PC-3 (cell line): ENCODE measurements around the gene ADAM12. TPM values are rescaled to one million over a fixed set of nuclear protein-coding genes. Genes with fewer than 3 reads are reported as not detected.

ENCODE experiments used
- ATAC-seq: fragments of 200-7000 bp; cut with Tn5 transposase; 2 replicates; pipeline ENCODE4 v1.9.1; 2020; ENCODE audit warnings: mild to moderate bottlenecking, moderate library complexity
- BruUV-seq: library from RNA; stranded (reverse); fragments of 400-500 nt; replicated peaks from 2 replicates; lab custom pipeline; 2021; lab: Mats Ljungman, UMichigan
- CTCF ChIA-PET: fragments of 300-600 bp; sonication (Branson Sonifier 250); formaldehyde crosslinking; loops from one replicate; lab custom pipeline; 2022; ENCODE audit warnings: antibody characterized with exemption; lab: Charles Lee
- POLR2A ChIA-PET: fragments of 300-600 bp; sonication (Branson Sonifier 250); formaldehyde crosslinking; loops from one replicate; lab custom pipeline; 2022; ENCODE audit warnings: antibody characterized with exemption; ENCODE audit not compliant: unreplicated experiment; lab: Charles Lee
- DNase-seq: peaks from one replicate; pipeline ENCODE4 v3.0.0-alpha.2; 2015
- H2AFZ ChIP-seq: fragments of 300-600 bp; sonication (generic); 2 replicates; pipeline ENCODE4 v1.6.0; 2016; ENCODE audit warnings: antibody characterized with exemption, low read length
- H3F3A ChIP-seq: fragments of 300-600 bp; sonication (generic); one replicate; pipeline ENCODE4 v1.6.0; 2017; ENCODE audit warnings: antibody characterized with exemption, low read length, control low read depth, mild to moderate bottlenecking; ENCODE audit not compliant: unreplicated experiment
- H3K27ac ChIP-seq: fragments of 300-600 bp; sonication (generic); 2 replicates; pipeline ENCODE4 v1.5.1; 2016; ENCODE audit warnings: mild to moderate bottlenecking, low read length
- H3K27me3 ChIP-seq: fragments of 300-600 bp; sonication (generic); 2 replicates; pipeline ENCODE4 v1.6.1; 2016; ENCODE audit warnings: low read length, mixed read lengths
- H3K36me3 ChIP-seq: fragments of 300-600 bp; sonication (generic); 2 replicates; pipeline ENCODE4 v1.6.1; 2016; ENCODE audit warnings: low read depth, mixed run types, low read length, mixed read lengths
- H3K4me1 ChIP-seq: fragments of 300-600 bp; sonication (generic); 2 replicates; pipeline ENCODE4 v1.5.1; 2016; ENCODE audit warnings: low read length; ENCODE audit not compliant: insufficient read depth
- H3K4me2 ChIP-seq: fragments of 300-600 bp; sonication (generic); 2 replicates; pipeline ENCODE4 v1.6.0; 2016; ENCODE audit warnings: low read length
- H3K4me3 ChIP-seq: fragments of 300-600 bp; sonication (generic); 2 replicates; pipeline ENCODE4 v1.5.1; 2016; ENCODE audit warnings: mild to moderate bottlenecking, low read length, mixed read lengths
- H3K79me2 ChIP-seq: fragments of 300-600 bp; sonication (generic); 2 replicates; pipeline ENCODE4 v1.6.1; 2017; ENCODE audit warnings: low read length, mixed read lengths
- H3K9ac ChIP-seq: fragments of 300-600 bp; sonication (generic); 2 replicates; pipeline ENCODE4 v1.6.0; 2016; ENCODE audit warnings: mild to moderate bottlenecking, low read length
- H3K9me2 ChIP-seq: fragments of 300-600 bp; sonication (generic); replicated peaks from 2 replicates; pipeline ENCODE4 v1.6.1; 2016; ENCODE audit warnings: mixed run types, low read length, mixed read lengths
- H3K9me3 ChIP-seq: fragments of 300-600 bp; sonication (generic); 2 replicates; pipeline ENCODE4 v1.6.1; 2016; ENCODE audit warnings: low read length, mixed read lengths
- H4K20me1 ChIP-seq: fragments of 300-600 bp; sonication (generic); 2 replicates; pipeline ENCODE4 v1.6.1; 2016; ENCODE audit warnings: low read length, mixed read lengths
- EZH2 ChIP-seq: fragments of 300-600 bp; sonication (generic); IDR thresholded peaks from one replicate; pipeline ENCODE4 v1.6.1; 2017; ENCODE audit warnings: antibody characterized with exemption, mild to moderate bottlenecking, low read length; ENCODE audit not compliant: unreplicated experiment
- EZH2phosphoT487 ChIP-seq: fragments of 300-600 bp; sonication (generic); IDR thresholded peaks from 2 replicates; pipeline ENCODE4 v1.6.1; 2018; ENCODE audit warnings: mild to moderate bottlenecking, antibody characterized with exemption, low read length, borderline replicate concordance
- intact Hi-C: fragments of 100-400 bp; cut with micrococcal nuclease; formaldehyde crosslinking; loops from 2 replicates; pipeline ENCODE4 v1.9.0; 2023
- total RNA-seq: library from RNA; depleted of rRNA; stranded (reverse); fragments of >200 nt; gene quantifications from 2 replicates; pipeline ENCODE4 v1.2.3, GENCODE V29; 2014
- TF ChIP-seq, protein P1 (sequence below): fragments of 300-600 bp; sonication (generic); conservative IDR thresholded peaks from 2 replicates; pipeline ENCODE4 v1.5.1; 2017; ENCODE audit warnings: antibody characterized with exemption, low read depth, mild to moderate bottlenecking, low read length

Gene ADAM12
- total RNA-seq, 1 experiment from 2014 or later: 3.4 TPM

DNA sequence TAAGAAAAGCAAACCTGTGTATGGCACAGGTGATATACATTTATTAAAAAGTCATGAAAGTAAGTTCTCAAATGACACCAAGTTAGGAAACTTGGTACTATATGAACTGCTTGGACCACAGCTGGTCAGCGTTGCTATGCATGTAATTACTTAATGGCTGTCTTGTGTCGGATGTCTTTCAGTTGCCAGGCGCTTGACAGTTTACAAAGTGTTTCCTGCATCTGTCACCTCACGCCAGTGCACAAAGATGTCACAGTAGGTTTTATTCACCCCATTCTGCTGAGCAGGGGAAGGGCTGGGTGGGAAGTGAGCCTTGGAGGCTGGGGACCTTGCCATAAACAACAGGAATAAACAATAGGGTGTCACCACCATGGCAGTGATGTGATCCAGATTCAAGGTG lies 35.8 kb downstream of the ADAM12 start:
- no peaks in the 10 kb centered on the region for H3K79me2 ChIP-seq
- ATAC-seq (no peak), DNase-seq (no peak)
- H3K9me2 ChIP-seq: no peaks in the 10 kb centered on the region
- no peaks in the 10 kb centered on the region for H3K9me3 ChIP-seq
- no peaks in the 10 kb centered on the region for H4K20me1 ChIP-seq
- no peaks in the 10 kb centered on the region for H3K27me3 ChIP-seq
- POLR2A ChIA-PET: no interaction called here
- no peak for TF ChIP-seq EZH2
- TF ChIP-seq, protein P1, sequence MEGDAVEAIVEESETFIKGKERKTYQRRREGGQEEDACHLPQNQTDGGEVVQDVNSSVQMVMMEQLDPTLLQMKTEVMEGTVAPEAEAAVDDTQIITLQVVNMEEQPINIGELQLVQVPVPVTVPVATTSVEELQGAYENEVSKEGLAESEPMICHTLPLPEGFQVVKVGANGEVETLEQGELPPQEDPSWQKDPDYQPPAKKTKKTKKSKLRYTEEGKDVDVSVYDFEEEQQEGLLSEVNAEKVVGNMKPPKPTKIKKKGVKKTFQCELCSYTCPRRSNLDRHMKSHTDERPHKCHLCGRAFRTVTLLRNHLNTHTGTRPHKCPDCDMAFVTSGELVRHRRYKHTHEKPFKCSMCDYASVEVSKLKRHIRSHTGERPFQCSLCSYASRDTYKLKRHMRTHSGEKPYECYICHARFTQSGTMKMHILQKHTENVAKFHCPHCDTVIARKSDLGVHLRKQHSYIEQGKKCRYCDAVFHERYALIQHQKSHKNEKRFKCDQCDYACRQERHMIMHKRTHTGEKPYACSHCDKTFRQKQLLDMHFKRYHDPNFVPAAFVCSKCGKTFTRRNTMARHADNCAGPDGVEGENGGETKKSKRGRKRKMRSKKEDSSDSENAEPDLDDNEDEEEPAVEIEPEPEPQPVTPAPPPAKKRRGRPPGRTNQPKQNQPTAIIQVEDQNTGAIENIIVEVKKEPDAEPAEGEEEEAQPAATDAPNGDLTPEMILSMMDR: no peak
- TF ChIP-seq EZH2phosphoT487: no peak
- H3K4me3 ChIP-seq: no peak overlapping the region
- no peak overlapping the region for H2AFZ ChIP-seq
- H3K9ac ChIP-seq: no peak overlapping the region
- H3K36me3 ChIP-seq: no peaks in the 10 kb centered on the region
- H3K4me2 ChIP-seq: no peak overlapping the region
- H3K4me1 ChIP-seq: peaks cover 14% of the 10 kb centered on the region
- intact Hi-C loops: no loop called here
- H3F3A ChIP-seq: no peaks in the 10 kb centered on the region
- H3K27ac ChIP-seq: no peak overlapping the region
- CTCF ChIA-PET: no interaction called here
- no TSS peak for BruUV-seq

DNA sequence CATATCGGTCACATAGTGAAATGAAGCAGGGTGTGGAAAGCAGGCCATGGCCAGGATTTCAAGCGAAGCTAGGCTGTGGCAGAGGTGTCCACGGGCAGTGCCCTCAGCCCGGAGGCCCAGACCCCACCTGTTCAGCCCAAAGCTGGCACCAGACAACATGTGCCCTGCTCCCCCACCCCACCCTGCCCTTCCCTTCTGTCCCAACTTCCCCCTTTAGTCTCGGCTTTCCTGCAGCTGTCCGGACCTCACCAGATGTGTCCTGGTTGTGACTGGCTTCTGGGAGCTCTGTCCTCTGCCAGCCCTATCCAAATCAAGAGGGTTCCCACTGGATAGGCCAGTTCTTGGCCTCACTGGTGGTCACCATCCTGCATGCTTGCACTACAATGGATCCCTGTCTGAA lies 37.3 kb downstream of the ADAM12 start:
- no peaks in the 10 kb centered on the region for H3F3A ChIP-seq
- H3K27me3 ChIP-seq: no peaks in the 10 kb centered on the region
- no peak overlapping the region for H2AFZ ChIP-seq
- POLR2A ChIA-PET: no interaction called here
- CTCF ChIA-PET: no interaction called here
- ATAC-seq (no peak), DNase-seq (no peak)
- no peak overlapping the region for H3K27ac ChIP-seq
- intact Hi-C loops: no loop called here
- TF ChIP-seq, protein P1: no peak
- TF ChIP-seq EZH2 (no peak), EZH2phosphoT487 (no peak)
- H3K4me1 ChIP-seq: peaks cover 14% of the 10 kb centered on the region
- no peaks in the 10 kb centered on the region for H3K36me3 ChIP-seq
- no peak overlapping the region for H3K4me3 ChIP-seq
- no peaks in the 10 kb centered on the region for H3K79me2 ChIP-seq
- no TSS peak for BruUV-seq
- H3K9me2 ChIP-seq: no peaks in the 10 kb centered on the region
- H4K20me1 ChIP-seq: no peaks in the 10 kb centered on the region
- no peak overlapping the region for H3K4me2 ChIP-seq
- H3K9me3 ChIP-seq: no peaks in the 10 kb centered on the region
- no peak overlapping the region for H3K9ac ChIP-seq

DNA sequence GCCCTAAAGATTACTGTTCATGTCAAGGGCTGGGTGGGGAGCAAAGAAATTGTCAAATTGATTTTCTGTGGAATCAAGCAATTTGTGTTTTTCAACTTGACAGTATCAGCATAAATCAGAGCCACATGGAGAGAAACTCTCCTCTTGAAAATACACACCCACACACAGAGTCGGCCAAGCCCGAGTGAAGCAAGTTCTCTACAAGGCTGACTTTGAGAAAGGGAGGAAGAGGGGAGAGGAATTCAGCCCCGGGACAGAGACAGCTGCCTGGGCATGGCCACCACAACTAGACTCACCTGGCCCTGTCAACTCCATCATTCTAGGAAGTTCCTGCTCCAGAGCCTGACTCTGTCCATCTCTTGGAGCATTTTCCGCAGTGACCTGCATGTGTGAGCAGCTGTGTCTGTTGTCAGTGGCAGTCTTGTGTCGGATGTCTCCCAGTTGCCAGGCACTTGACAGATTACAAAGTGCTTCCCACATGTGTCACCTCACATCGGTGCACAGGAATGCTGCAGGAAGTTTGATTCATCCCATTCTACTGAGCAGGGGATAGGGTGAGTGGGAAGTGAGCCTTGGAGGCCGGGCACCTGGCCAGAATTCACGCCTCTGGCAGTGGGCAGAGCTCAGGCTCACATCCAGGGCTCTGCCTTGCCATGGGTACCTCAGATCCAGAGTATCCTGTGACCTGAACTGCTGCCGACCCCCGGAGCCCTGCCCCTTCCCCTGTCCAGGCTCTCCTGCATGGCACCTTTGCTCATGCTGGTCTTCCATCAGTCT lies 37.9 kb downstream of the ADAM12 start:
- ChIA-PET POLR2A (no interaction called here), CTCF (no interaction called here)
- no peaks in the 10 kb centered on the region for H4K20me1 ChIP-seq
- no peak overlapping the region for H3K4me3 ChIP-seq
- H3K36me3 ChIP-seq: no peaks in the 10 kb centered on the region
- H3K4me1 ChIP-seq: peaks cover 14% of the 10 kb centered on the region
- peak overlapping the region; percentile 16; the same call in 1 of the 2 replicates for H3K4me2 ChIP-seq
- H3K27ac ChIP-seq: no peak overlapping the region
- DNase-seq (peak; percentile 92), ATAC-seq (peak; percentile 99)
- H3K27me3 ChIP-seq: no peaks in the 10 kb centered on the region
- intact Hi-C loops: no loop called here
- no TSS peak for BruUV-seq
- no peaks in the 10 kb centered on the region for H3K79me2 ChIP-seq
- H3F3A ChIP-seq: no peaks in the 10 kb centered on the region
- no peaks in the 10 kb centered on the region for H3K9me2 ChIP-seq
- no peak overlapping the region for H2AFZ ChIP-seq
- TF ChIP-seq EZH2 (no peak), EZH2phosphoT487 (no peak)
- TF ChIP-seq, protein P1: no peak
- no peaks in the 10 kb centered on the region for H3K9me3 ChIP-seq
- H3K9ac ChIP-seq: no peak overlapping the region
